ENCODE measurements around the gene ATP5F1B. TPM values are rescaled to one million over a fixed set of nuclear protein-coding genes. Genes with fewer than 3 reads are reported as not detected.
A peak's percentile ranks its signal among the peaks of the same experiment; 100 is the strongest.

ATP5F1B gene
- 1,094 and 1,322 TPM in 2 replicates for total RNA-seq (2014; rRNA removed; shearing (Covaris generic))
- polyA plus RNA-seq (2015; cell fraction: cytosol; rRNA removed): 1,080 and 1,086 TPM in 2 replicates
- polyA plus RNA-seq (2015; cell fraction: nucleus; rRNA removed): 1,161 and 1,207 TPM in 2 replicates

DNA sequence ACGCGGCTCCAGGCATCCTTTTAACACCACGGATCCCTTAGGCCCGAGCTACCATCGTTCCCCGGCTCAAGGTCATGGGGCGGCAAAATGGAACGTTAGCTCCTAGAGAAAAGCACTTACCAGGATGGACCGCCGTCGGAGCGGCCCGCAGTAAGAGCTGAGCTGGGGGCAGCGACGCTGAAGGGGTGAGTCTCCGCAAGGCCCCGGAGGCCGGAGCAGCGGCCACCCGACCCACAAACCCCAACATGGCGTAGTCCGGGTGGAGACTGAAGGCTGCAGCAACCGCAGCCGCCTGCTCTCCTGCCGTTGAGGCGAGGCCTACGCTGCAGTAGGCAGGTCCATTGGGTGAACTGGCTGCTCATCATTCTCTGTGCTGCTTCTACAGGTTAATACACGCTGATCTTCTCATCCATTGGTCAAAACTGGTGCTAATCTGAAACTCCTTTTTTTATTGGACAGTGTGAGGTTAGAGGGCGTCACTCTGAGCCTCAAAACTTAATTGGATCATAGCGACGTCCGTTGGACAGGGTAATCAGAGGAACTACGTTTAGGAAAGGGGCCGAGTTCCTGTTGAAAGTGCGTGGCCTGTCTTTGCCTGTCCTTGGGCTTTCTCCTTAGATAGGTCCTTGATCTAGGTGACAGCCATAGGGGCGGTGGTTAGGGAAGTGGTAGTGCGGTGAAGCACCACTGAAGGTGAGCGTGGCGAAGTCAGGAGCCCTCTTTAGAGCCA is at the start of gene ATP5F1B:
ATP5F1B (minus strand) TSS at position 268 of the 730 bp plus-strand sequence; CDS start at position 247, 21 bp downstream.
- DNase-seq (ENCODE audit: low read depth): peak; percentile 100

GRCh38 chr12:56694161-56694560 is 48.4 kb upstream of the ATP5F1B start:
- no peak for DNase-seq (ENCODE audit: low read depth)

DNA sequence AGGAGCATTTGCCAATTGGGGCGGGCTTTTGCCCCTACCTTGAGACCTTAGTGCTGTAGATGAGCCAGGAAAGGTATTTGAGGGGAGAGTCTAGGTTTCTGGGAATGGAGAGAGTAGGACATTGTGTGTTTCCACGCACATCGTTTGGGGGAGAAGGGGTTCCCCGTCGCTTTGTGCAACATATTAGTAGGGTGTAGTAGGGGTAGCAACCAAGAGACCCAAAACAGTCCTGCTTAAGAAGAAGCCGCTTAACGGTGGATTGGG is 43.0 kb upstream of the ATP5F1B start:
- DNase-seq (ENCODE audit: low read depth): no peak

- peak; percentile 98 for DNase-seq (ENCODE audit: low read depth)
Observed at GRCh38 chr12:56688129-56688845, 42.5 kb upstream of the ATP5F1B start, which contains the start of gene PTGES3. Gene PTGES3 (minus strand): TSS chr12:56688284. CDS start chr12:56687999, 285 bp downstream.

DNA sequence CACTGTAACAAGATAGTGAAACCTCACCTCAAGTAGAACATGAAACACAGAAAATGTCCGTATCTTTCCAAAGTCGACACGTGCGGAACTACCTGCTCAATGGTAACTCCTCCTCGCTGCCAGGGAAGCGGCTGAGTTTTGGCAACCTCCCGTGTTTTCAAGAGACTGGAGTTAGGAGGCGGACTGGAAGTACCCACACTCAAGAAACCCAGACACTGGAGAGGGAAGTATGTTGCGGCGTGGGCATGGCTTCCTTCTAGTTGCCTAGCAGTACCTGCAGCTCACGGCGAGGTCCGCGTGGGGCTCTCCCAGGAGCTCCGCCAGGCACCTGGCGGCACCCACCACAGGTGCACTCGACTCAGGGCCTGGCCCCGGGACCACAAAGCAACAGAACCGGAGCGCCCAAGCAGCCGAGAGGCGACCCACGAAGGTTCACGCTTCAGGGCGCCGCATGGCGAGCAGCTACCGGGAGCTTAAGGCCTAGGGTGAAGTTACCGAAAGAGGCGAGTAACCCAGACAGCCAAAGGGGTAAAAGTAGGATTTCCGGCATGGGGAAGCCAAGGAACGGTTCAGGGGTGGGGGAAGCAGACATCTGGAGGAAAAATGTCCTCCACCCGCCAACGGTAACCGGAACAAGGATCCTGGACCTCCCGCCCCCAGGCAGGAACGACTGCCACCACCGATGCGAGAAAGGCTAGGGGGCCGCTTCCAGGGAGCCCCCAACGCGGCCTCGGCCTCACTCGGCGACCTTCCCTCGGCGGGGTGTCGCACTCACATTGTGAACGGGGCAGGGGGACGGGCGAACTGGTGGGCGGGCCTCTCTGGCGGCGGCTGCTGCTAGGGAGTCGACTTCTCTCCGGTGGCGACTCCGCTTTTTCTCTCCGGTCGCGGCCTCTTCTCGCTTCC is 41.7 kb upstream of the ATP5F1B start:
- peak; percentile 28 for DNase-seq (ENCODE audit: low read depth)

GRCh38 chr12:56684745-56685359 is 39.1 kb upstream of the ATP5F1B start:
- DNase-seq (ENCODE audit: low read depth): no peak

GRCh38 chr12:56682323-56682722 is 36.5 kb upstream of the ATP5F1B start:
- no peak for DNase-seq (ENCODE audit: low read depth)

- no peak for DNase-seq (ENCODE audit: low read depth)
Observed at GRCh38 chr12:56679883-56680575, 34.2 kb upstream of the ATP5F1B start.

- no peak for DNase-seq (ENCODE audit: low read depth)
Observed at GRCh38 chr12:56678852-56679251, 33.1 kb upstream of the ATP5F1B start.

DNA sequence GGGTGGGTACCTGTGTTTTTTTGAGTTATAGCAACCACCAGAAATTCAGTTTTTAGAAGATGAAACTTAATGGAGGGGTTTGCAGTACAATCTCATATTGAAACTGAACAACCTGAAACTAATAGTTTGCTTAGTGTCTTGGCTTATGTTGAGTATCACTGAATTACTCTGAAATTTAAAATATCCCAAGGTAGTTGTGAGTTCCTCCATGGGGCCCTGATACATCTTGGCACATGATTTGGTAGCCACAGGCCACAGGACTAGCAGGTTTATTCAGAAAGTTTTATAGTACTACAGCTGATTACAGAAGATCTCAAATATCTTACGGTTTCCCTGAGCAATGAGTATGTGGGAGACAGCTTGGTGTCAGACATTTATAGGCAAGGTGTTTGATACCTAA is 31.9 kb upstream of the ATP5F1B start:
- no peak for DNase-seq (ENCODE audit: low read depth)

- no peak for DNase-seq (ENCODE audit: low read depth)
Observed at GRCh38 chr12:56676851-56677580, 31.2 kb upstream of the ATP5F1B start.

GRCh38 chr12:56671608-56672007 is 25.8 kb upstream of the ATP5F1B start:
- no peak for DNase-seq (ENCODE audit: low read depth)

DNA sequence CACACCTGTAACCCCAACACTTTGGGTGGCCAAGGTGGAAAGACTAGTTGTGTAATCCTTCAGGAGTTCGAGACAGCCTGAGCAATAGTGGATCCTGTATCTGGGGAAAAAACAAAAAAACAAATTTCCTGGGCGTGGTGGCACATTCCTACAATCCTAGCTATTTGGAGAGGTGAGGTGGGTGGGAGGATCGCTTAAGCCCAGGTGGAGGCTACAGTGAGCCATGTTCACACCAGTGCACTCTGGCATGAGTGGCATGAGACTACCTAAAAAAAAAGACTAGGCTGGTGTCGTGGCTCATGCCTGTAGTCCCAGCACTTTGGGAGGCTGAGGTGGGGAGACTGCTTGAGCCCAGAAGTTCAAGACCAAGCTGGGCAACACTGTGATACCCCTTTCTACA is 25.1 kb upstream of the ATP5F1B start:
- no peak for DNase-seq (ENCODE audit: low read depth)

- DNase-seq (ENCODE audit: low read depth): no peak
Observed at GRCh38 chr12:56668197-56668457, 22.3 kb upstream of the ATP5F1B start.

GRCh38 chr12:56661979-56662638 is 16.3 kb upstream of the ATP5F1B start:
- no peak for DNase-seq (ENCODE audit: low read depth)

DNA sequence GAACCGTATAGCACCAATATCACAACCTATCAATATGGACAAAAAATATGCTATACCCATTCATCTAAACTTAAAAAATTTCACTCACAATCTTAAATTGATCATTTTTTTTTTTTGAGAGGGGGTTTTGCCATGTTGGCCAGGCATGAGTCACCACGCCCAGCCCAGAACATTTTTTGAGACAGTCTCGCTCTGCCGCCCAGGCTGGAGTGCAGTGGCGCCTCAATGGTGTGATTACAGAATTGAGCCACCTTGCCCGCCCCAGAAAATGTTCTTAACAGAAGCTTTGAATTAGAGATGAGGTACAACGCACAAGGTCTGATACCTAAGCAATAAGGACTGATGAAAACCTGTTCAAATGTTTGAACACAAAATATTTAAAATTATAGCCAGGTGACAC is 15.8 kb upstream of the ATP5F1B start:
- DNase-seq (ENCODE audit: low read depth): no peak

GRCh38 chr12:56658921-56659320 is 13.1 kb upstream of the ATP5F1B start:
- DNase-seq (ENCODE audit: low read depth): no peak

DNA sequence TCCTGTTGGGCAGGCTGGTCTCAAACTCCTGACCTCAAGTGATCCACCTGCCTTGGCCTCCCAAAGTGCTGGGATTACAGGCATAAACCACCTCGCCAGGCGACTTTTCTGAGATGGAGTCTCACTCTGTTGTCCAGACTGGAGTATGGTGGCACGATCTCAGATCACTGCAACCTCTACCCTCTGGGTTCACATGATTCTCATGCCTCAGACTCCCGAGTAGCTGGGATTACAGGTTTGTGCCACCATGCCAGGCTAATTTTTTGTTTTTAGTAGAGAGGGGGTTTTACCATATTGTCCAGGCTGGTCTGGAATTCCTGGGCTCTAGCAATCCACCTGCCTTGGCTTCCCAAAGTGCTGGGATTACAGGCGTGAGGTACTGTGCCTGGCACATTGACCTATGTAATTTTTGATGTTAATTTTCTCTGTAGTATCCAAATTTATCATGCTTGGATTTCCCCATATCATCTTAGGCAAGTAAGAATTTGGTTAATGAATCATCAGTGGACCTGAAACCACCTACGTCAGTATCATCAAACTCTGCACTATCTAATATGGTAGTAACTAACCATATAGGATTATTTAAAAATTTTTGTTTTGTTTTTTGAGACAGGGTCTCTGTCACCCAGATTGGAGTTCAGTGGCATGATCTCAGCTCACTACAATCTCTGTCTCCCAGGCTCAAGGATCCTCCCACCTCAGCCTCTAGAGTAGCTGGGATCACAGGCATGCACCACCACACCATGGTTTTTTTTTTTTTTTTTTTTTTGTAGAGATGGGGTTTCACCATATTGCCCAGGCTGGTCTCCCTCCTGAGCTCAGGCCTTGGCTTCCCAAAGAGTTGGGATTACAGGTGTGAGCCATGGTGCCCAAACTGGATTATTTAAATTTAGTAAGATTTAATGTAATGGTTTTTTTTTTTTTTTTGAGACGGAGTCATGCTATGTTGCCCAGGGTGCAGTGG is 11.9 kb upstream of the ATP5F1B start:
- DNase-seq (ENCODE audit: low read depth): no peak
